Activated CD8-positive, alpha-beta T cell treated with anti-CD3 and anti-CD28 coated beads for 36 hours (primary cell): ENCODE measurements around the gene GPR162. TPM values are rescaled to one million over a fixed set of nuclear protein-coding genes. Genes with fewer than 3 reads are reported as not detected.

Experiments used
- ATAC-seq: fragments of 200-7000 bp; cut with Tn5 transposase; one replicate; pipeline ENCODE4 v1.10.0; 2021; ENCODE audit warnings: mild to moderate bottlenecking, moderate library complexity
- CTCF ChIA-PET: fragments of 350-600 bp; sonication (Branson Sonifier 250); formaldehyde crosslinking; loops from one replicate; lab custom pipeline; 2021; ENCODE audit warnings: antibody characterized with exemption; lab: Charles Lee
- POLR2A ChIA-PET: fragments of 350-600 bp; sonication (Branson Sonifier 250); formaldehyde crosslinking; loops from one replicate; lab custom pipeline; 2021; ENCODE audit warnings: antibody characterized with exemption; lab: Charles Lee
- DNase-seq: peaks from one replicate; pipeline ENCODE4 v3.0.0-alpha.2; 2020
- H3K27ac Mint-ChIP-seq: one replicate; pipeline ENCODE4 v1.8.0; 2021; ENCODE audit warnings: mild to moderate bottlenecking, mixed read lengths
- H3K27me3 Mint-ChIP-seq: one replicate; pipeline ENCODE4 v1.8.0; 2021; ENCODE audit warnings: mixed read lengths
- H3K36me3 Mint-ChIP-seq: one replicate; pipeline ENCODE4 v1.8.0; 2021; ENCODE audit warnings: low read depth, mixed read lengths
- H3K4me1 Mint-ChIP-seq: one replicate; pipeline ENCODE4 v1.8.0; 2021; ENCODE audit warnings: low read depth, mixed read lengths
- H3K4me3 Mint-ChIP-seq: one replicate; pipeline ENCODE4 v1.8.0; 2021; ENCODE audit warnings: mild to moderate bottlenecking, moderate library complexity, mixed read lengths
- H3K9me3 Mint-ChIP-seq: one replicate; pipeline ENCODE4 v1.8.0; 2021; ENCODE audit warnings: mixed read lengths
- CTCF ChIP-seq: fragments of 200-600 bp; IDR thresholded peaks from one replicate; pipeline ENCODE4 v1.8.0; 2022; ENCODE audit warnings: antibody characterized with exemption, mild to moderate bottlenecking
- intact Hi-C: fragments of 100-400 bp; cut with micrococcal nuclease; formaldehyde crosslinking; loops from one replicate; pipeline ENCODE4 v1.10.0; 2022
- total RNA-seq, 2 experiments: library from RNA; stranded (reverse); gene quantifications; one replicate each; pipeline ENCODE4 v1.2.3, GENCODE V29; 2021

Gene GPR162
- total RNA-seq, 2 experiments from 2014 or later = 2.0 to 2.1 TPM

- intact Hi-C loops = loop anchor here (5.0 kb wide), 2 partner anchors 47 to 77 kb away; partner anchors contain the start of gene MLF2
- Mint-ChIP-seq H3K27me3 (peaks cover 51% of the 10 kb centered on the region), H3K4me1 (peaks cover 20% of the 10 kb centered on the region), H3K9me3 (no peaks in the 10 kb centered on the region), H3K36me3 (no peaks in the 10 kb centered on the region), H3K27ac (peak overlapping the region; percentile 77), H3K4me3 (peak overlapping the region; percentile 79)
- no peak for TF ChIP-seq CTCF
- ChIA-PET POLR2A (interaction anchor here (1.0 to 2.6 kb wide), 7 partner anchors 22 to 105 kb away, joined by 3 to 16 read pairs (median 6); partner anchors contain the start of genes CDCA3, COPS7A, MLF2 and TPI1), CTCF (interaction anchor here (0.6 to 17.9 kb wide), 11 partner anchors 10 to 211 kb away, joined by 3 to 341 read pairs (median 4); partner anchors contain the start of genes CDCA3, COPS7A, MLF2 and PTMS)
- ATAC-seq (peak; percentile 41), DNase-seq (peak; percentile 59)
Measured at GRCh38 chr12:6828781-6829535, 7.3 kb downstream of the GPR162 start.

- H3K4me1 Mint-ChIP-seq = peaks cover 25% of the 10 kb centered on the region
- no peak for TF ChIP-seq CTCF
- CTCF ChIA-PET = interaction anchor here (0.6 to 17.9 kb wide), 10 partner anchors 10 to 145 kb away, joined by 3 to 341 read pairs (median 5); partner anchors contain the start of genes CDCA3, COPS7A, MLF2 and PTMS
- ATAC-seq (no peak), DNase-seq (no peak)
- peak overlapping the region; percentile 77 for H3K27ac Mint-ChIP-seq
- H3K36me3 Mint-ChIP-seq = no peaks in the 10 kb centered on the region
- peak overlapping the region; percentile 79 for H3K4me3 Mint-ChIP-seq
- intact Hi-C loops = loop anchor here (5.0 kb wide), 2 partner anchors 47 to 77 kb away; partner anchors contain the start of gene MLF2
- H3K9me3 Mint-ChIP-seq = no peaks in the 10 kb centered on the region
- peaks cover 46% of the 10 kb centered on the region for H3K27me3 Mint-ChIP-seq
- POLR2A ChIA-PET = interaction anchor here (1.0 to 2.6 kb wide), 6 partner anchors 22 to 106 kb away, joined by 3 to 16 read pairs (median 6); partner anchors contain the start of genes CDCA3, COPS7A and MLF2
Measured at GRCh38 chr12:6829536-6830220, 8.1 kb downstream of the GPR162 start.

DNA sequence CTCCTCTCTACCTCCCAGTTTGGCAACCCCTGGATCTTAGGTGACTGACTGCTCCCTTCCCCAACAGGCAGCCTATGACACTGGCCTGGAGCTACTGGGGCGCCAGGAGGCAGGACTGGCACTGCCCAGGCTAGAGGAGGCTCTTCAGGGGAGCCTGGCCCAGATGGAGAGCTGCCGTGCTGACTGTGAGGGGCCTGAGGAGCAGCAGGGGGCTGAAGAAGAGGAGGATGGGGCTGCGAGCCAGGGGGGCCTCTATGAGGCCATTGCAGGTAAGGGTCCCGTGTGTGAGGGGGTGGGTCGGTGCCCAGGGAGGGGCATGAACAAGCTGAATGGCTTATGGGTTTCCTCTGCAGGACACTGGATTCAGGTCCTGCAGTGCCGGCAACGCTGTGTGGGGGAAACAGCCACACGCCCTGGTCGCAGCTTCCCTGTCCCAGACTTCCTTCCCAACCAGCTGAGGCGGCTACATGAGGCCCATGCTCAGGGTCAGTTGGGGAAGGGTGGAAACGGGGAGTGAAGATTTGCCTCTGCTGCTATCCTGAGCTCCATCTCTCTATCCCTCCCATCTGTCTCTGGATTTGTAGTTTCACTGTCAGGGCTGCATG, 8.8 kb downstream of the GPR162 start:
- H3K36me3 Mint-ChIP-seq = no peaks in the 10 kb centered on the region

DNA sequence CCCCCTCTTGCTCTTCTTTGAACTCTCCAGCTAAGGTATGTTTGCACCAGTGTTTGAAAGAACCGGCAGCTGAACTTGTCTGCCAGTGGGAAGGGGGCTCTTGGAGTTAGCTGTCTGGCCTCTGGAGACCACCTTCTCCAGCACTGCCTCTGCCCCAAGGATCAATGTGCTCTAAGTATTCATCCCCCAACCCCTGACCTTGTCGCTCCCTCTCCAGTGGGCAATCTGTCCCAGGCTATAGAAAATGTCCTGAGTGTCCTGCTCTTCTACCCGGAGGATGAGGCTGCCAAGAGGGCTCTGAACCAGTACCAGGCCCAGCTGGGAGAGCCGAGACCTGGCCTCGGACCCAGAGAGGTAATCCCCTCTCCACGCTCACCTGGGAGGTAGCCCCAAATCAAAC, 9.4 kb downstream of the GPR162 start:
- no peak for ATAC-seq
- Mint-ChIP-seq H3K9me3 (no peaks in the 10 kb centered on the region), H3K27me3 (peaks cover 36% of the 10 kb centered on the region), H3K36me3 (no peaks in the 10 kb centered on the region), H3K4me3 (no peak overlapping the region), H3K27ac (no peak overlapping the region), H3K4me1 (peaks cover 28% of the 10 kb centered on the region)
- no peak for DNase-seq
- POLR2A ChIA-PET = interaction anchor here (1.1 to 1.5 kb wide), 3 partner anchors 21 to 142 kb away, joined by 3 to 5 read pairs (median 4); partner anchors contain the start of genes TPI1, USP5 and ZNF384
- CTCF ChIA-PET = interaction anchor here (0.9 to 17.9 kb wide), 8 partner anchors 14 to 147 kb away, joined by 3 to 341 read pairs (median 4); partner anchors contain the start of genes CDCA3, MLF2, SPSB2 and USP5
- intact Hi-C loops = no loop called here
- TF ChIP-seq CTCF = no peak

More for the DNA sequence above, 8.8 kb downstream of the GPR162 start:
- H3K4me1 Mint-ChIP-seq = peaks cover 27% of the 10 kb centered on the region
- DNase-seq (no peak), ATAC-seq (no peak)
- peaks cover 39% of the 10 kb centered on the region for H3K27me3 Mint-ChIP-seq
- intact Hi-C loops = no loop called here
- peak overlapping the region; percentile 79 for H3K4me3 Mint-ChIP-seq
- ChIA-PET CTCF (interaction anchor here (0.9 to 17.9 kb wide), 7 partner anchors 17 to 146 kb away, joined by 3 to 341 read pairs (median 5); partner anchors contain the start of genes CDCA3, MLF2, PTMS and SPSB2), POLR2A (interaction anchor here (0.7 to 1.5 kb wide), 5 partner anchors 22 to 141 kb away, joined by 3 to 5 read pairs (median 4); partner anchors contain the start of genes TPI1, USP5 and ZNF384)
- no peaks in the 10 kb centered on the region for H3K9me3 Mint-ChIP-seq
- H3K27ac Mint-ChIP-seq = no peak overlapping the region
- no peak for TF ChIP-seq CTCF
